ENCODE results near the gene SMURF1. TPM values are rescaled to one million over a fixed set of nuclear protein-coding genes. Genes with fewer than 3 reads are reported as not detected.

SMURF1 gene
- total and polyA plus RNA-seq, 2 of the 8 experiments (the other 6 are each of a cell fraction or from before 2014, with no cell fraction given): 9.6 to 24.5 TPM

DNA sequence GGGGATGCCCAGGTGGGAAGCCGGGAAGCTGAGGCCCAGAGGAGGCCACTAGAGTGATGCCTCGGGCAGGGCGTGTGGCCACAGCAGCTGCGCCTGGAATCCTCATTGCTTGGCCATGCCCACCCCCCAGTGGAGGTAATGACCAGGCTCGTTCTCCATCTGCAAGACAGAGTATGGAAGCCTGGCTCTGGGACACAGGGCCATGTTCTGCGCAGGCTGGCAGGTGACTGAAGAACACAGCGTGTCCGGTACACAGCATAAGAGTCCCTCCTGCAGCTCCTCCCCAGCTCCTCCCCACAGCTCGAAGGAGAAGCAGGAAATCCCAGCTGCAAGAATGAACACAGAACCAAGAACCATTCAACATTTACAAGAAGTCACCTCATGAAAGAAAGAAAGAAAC is 64.8 kb downstream of the SMURF1 start (continued):
- TF ChIP-seq RAD21 (IDR thresholded peaks at IDR 0.05 in 1 of 2, conservative IDR thresholded peaks at IDR 0.05 in 1 of 2; ENCODE audit: low read depth in 2 of 2, low read length in 2 of 2) (no peak; a peak in 1 of 4 replicates), NRF1 (IDR thresholded peaks at IDR 0.05; ENCODE audit: low read depth, low read length) (no peak), ZNF274 (IDR thresholded peaks at IDR 0.05; ENCODE audit: borderline replicate concordance, extremely low read depth, low read length) (no peak)

All from H1 (cell line).